ENCODE measurements around the gene KIFBP.

Gene KIFBP

GRCh38 chr10:69051710-69052487, 63.3 kb downstream of the KIFBP start:
- no peak for DNase-seq

- no peak for DNase-seq
Measured at GRCh38 chr10:69052736-69053135, 64.1 kb downstream of the KIFBP start.

GRCh38 chr10:69055241-69055640, 66.6 kb downstream of the KIFBP start:
- DNase-seq, result no peak

GRCh38 chr10:69056129-69056528, 67.5 kb downstream of the KIFBP start:
- no peak for DNase-seq

- DNase-seq, result no peak
Measured at GRCh38 chr10:69056536-69057260, 68.1 kb downstream of the KIFBP start.

- DNase-seq, result no peak
Measured at GRCh38 chr10:69057261-69057950, 68.8 kb downstream of the KIFBP start.

GRCh38 chr10:69057951-69058297, 69.3 kb downstream of the KIFBP start:
- DNase-seq, result no peak

GRCh38 chr10:69060127-69060798, 71.7 kb downstream of the KIFBP start:
- DNase-seq, result no peak

- DNase-seq, result peak; percentile 13
Measured at GRCh38 chr10:69061305-69062161, 72.9 kb downstream of the KIFBP start.

GRCh38 chr10:69062901-69063300, 74.3 kb downstream of the KIFBP start:
- DNase-seq, result no peak

GRCh38 chr10:69064762-69065328, 76.2 kb downstream of the KIFBP start:
- DNase-seq, result no peak

GRCh38 chr10:69065406-69066361, 77.1 kb downstream of the KIFBP start:
- DNase-seq, result no peak

Data from activated effector memory CD4-positive, alpha-beta T cell treated with Interleukin-2 at 50 U/mL for 16 hours (primary cell).